Measurements from ENCODE around the gene VRK1. TPM values are rescaled to one million over a fixed set of nuclear protein-coding genes. Genes with fewer than 3 reads are reported as not detected.

The VRK1 gene
- polyA plus RNA-seq, 3 donors: 2.5 to 7.0 (median 5.8) TPM

DNA sequence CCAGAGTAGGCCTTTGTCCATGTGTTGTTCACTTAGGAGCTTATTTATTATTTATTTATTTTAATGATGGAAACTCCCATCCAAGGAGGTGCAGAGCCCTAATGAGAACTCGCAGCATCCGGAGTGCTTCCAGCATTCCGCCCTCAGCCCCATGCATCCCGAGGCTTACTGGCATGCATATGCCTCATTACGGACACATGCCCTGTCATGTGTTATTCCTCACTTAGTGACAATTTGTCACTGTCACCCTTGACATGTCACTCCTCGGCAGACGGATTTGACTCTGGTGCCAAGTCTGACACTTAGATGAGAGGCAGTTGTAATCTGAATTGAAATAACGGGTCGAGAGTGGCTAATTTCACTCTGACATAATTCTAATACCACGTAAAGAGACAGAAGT is 132.8 kb downstream of the VRK1 start:
- H3K27ac ChIP-seq (ENCODE audit: low read depth, low read length): no peak overlapping the region
- 70 to 78% (median 77%) methylated on average over 10 of the region's 10 CpGs for WGBS, 3 donors

DNA sequence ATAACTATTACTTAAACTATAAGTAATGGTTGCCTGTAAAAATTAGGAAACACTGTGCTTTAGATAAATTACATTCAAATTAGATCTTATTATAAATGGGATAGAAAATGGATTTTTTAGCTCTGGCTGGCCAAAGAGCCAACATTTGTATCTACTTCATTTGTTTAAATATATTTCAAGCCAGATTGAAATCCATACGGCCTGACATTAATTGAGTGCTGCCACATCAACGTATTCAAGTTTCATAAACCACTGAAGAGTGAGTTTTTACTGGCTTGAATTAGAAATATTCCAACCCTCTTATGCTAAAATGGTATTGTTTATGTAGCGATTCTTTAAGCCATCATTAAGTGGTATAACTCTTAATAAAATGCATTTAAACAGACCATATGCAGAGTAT is 133.3 kb downstream of the VRK1 start:
- no peak overlapping the region for H3K27ac ChIP-seq (ENCODE audit: low read depth, low read length)
- 72 to 86% (median 79%) methylated on average over 3 of the region's 3 CpGs for WGBS, 3 donors

Data from adipose tissue (tissue), 3 donors.